Sigmoid colon (tissue), 4 donors: ENCODE data around the gene PFKFB2.

Experiments used
- CTCF ChIP-seq, 4 experiments: fragments of 450-650 bp in 3 of 4; fragments of 200-600 bp in 1 of 4; IDR thresholded peaks; one replicate each; pipeline ENCODE4 v1.5.1; 2016 to 2019; ENCODE audit warnings: antibody characterized with exemption in 4 of 4, mild to moderate bottlenecking in 3 of 4, moderate library complexity in 2 of 4
- EP300 ChIP-seq, 4 donors: sonication (generic); formaldehyde crosslinking; IDR thresholded peaks; one replicate each; pipeline ENCODE4 v1.6.1; 2017; ENCODE audit warnings: antibody characterized with exemption in 4 of 4
- POLR2A ChIP-seq, 2 donors: fragments of 450-650 bp; IDR thresholded peaks; one replicate each; pipeline ENCODE4 v1.6.1; 2016; ENCODE audit warnings: antibody characterized with exemption in 2 of 2, mild to moderate bottlenecking in 2 of 2, moderate library complexity in 2 of 2
- POLR2AphosphoS5 ChIP-seq, 4 donors: sonication (generic); formaldehyde crosslinking; IDR thresholded peaks; one replicate each; pipeline ENCODE4 v1.6.1; 2017; ENCODE audit warnings: antibody characterized with exemption in 4 of 4

DNA sequence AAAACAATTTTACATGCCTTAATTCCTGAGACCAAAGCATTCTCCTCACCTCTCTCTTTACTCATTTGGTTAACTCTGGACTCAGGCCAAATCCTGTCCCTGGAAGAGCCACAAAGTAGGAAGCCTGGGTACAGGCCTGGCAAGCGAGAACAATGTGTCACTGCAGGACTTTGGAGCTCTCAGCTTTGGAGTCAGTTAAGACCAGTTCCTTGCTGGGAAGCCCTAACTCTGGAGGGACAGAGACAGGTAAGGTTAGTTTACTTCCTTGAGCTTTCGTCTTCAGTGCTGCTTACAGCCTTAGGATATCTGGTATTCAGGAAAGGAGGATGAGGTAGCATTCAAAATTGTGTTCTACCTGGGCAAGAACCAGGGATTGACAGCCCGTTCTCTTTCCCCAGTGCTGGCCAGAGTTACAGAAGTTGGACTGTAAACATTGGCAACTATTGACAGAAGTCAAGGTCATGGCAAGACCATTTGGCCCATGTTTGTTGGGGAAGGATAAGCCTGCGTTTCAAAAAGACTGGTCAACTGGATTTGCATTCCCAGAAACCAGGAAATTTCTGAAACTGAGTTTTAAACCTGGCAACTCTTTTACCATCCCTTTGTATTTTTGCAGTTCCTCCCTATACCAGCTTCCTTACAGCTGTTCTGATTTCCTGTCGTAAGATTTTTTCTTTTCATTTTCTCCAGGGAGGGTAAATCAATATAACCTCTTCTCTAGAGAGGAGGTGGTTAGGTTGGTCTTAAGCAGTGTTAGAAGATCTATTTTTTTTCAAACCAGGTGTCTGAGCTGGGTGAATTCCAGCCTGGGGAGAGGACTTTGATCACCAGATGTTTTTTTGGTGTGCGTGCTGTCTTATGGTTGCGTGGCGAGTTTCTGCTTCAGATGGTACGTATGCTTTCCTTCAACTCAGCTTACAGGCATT lies 35.9 kb downstream of the PFKFB2 start, which contains the start of gene C4BPB:
- TF ChIP-seq POLR2A (IDR thresholded peaks at IDR 0.05) (no peak), CTCF (IDR thresholded peaks at IDR 0.05) (no peak), EP300 (IDR thresholded peaks at IDR 0.05) (no peak), POLR2AphosphoS5 (IDR thresholded peaks at IDR 0.05) (no peak)
